DMS 273 (cell line): Measurements from ENCODE around the gene HSPB9.
A peak's percentile ranks its signal among the peaks of the same experiment; 100 is the strongest.
"Not testable (repeated sequence)": the region's sequence is repeated elsewhere in the genome, so short reads cannot be mapped to it uniquely, and the experiment has no call there.

Experiments
- DNase-seq: peaks from one replicate; lab custom pipeline; 2025; ENCODE audit not compliant: unreplicated experiment; lab: John Stamatoyannopoulos, UW

Gene HSPB9

DNA sequence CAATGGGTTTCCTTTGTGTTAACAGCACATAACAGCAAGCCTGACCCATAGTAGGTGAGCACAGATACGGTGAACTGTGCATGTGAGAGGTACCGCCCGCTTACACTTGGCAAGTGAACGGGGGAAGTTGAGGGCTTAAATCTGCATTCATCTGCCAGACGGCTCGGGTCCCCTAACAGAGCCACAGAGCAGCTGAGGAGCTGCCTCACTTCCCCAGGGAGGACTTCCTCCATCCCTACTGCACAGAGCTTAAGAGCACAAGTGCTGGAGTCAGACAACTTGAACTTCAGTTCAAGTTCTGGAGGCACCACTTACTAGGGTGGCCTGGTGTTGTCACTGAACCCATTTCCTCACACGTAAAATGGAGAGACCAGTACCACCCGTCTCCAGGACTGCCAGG is 18.8 kb downstream of the HSPB9 start:
- no peak for DNase-seq

DNA sequence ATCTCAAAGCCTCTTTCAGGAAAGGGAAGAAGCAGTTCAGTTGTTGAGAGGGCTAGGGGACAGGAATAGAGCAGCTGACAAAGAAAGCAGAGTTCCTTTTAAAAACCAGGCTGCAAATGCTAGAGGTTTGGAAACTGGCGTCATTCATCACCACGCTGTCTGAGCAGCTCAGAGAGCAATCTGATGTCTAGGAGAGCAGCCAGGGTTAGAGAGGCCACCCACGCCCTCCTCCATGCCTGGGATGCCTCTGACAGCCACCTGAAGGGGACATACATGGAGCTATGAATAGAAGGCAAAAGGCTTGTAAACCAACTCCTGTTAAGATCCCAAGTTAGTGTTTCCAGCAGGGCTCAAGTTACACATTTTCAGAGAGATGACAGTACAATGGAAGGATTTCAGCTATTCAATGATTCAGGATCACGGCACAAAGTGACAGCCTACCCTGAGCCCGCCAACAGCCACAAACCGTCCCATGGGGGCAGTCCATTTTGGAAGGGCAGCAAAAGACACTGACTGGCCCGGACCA is 19.8 kb downstream of the HSPB9 start:
- no peak for DNase-seq

DNA sequence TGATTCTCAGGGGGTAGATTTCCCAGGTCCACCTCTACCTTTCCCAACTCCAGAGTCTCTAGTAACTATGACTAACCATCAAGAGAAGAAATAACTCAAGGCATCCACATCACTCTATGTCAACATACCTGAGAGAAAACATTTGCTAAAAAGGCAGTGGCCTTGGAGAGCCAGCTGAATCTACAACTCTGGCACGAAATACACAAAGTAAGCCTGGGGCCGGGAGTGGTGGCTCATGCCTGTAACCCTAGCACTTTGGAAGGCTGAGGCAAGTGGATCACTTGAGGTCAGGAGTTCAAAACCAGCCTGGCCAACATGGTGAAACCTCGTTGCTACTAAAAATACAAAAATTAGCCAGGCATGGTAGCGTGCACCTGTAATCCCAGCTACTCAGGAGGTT is 20.5 kb downstream of the HSPB9 start:
- DNase-seq = not testable (repeated sequence)

DNA sequence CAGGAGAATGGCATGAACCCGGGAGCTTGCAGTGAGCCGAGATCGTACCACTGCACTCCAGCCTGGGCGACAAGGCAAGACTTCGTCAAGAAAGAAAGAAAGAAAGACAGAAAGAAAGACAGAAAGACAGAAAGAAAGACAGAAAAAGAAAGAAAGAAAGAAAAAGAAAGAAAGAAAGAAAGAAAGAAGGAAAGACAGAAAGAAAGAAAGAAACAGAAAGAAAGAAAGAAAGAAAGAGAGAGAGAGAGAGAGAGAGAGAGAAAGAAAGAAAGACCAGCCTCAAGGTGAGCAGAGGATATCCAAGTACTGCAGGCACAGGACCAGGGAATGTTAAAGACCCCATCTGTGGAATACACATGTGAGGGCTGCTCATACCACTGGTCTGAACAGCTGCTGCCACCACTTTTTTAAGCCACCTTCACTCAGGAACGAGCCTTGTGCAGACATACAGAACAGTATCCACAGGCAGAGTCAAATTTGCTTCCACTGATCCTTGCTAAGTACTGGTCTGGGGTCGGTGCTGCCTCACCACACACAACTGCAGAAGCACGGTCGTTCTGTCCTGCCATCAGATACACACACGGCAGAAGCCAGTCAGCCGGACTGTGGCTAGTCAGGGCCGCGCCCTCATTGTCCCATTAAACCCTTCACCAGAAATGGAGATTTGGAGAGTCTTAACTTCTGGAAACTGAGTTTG is 24.5 kb downstream of the HSPB9 start:
- no peak for DNase-seq

DNA sequence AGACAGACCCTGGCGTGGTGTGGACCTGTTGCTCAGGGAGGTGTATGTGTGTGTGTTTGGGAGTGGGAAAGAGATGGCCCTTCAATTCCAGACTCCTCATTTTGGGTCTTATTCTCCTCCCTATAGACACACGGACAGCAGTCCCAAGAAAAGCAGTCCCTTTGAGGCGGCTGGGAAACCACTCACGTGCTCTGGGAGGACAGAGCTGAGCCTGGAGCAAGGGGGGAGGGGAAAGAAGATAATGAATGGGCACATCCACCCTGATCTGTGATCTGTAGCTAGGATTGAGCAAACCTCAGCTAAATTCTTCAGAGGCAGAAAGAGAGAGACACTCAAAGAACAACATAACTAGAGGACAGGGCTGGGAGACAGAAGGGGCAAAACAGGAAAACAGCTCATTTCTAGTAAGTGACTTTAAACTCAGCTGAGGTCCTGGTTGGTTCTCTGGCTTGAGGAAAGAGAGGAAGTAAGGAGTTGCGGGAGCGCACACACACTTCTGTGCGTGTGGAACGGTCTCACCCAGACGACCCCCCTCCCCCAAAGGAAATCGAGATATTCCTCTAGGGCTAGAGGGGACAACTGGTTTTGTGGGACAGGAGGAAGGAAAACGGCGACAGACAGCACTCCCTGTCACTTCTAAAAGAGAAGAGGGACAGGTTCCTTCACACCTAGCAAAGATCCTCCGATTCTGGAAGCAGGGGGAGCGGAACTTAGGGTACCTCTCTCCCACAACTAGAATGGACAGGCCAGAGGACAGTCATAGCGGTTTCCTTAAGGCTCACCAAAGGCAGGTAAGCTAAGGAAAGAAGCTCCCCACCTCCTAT is 31.5 kb downstream of the HSPB9 start:
- DNase-seq = peak; percentile 46

- no peak for DNase-seq
These were observed 33.0 kb downstream of the HSPB9 start for GRCh38 chr17:42155614-42156045.

GRCh38 chr17:42159796-42160530 is 37.4 kb downstream of the HSPB9 start:
- no peak for DNase-seq

DNA sequence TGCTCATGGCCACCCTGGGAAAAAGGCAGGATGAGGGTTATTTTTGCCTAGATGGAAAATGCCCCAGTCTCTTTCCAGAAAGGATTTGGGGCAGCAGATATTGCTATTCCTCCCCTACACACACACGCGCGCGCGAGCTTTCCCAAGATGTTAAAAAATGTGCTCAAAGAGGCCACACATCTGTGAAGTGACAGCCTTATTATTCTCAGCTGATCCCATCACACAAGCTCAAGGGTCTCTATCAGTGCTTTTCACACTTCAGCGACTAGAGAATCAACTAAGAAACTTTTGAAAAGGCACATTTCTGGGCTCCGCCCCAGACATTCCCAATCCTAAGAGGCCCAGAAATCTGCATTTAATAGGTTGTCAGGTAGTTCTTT is 37.9 kb downstream of the HSPB9 start:
- no peak for DNase-seq

DNA sequence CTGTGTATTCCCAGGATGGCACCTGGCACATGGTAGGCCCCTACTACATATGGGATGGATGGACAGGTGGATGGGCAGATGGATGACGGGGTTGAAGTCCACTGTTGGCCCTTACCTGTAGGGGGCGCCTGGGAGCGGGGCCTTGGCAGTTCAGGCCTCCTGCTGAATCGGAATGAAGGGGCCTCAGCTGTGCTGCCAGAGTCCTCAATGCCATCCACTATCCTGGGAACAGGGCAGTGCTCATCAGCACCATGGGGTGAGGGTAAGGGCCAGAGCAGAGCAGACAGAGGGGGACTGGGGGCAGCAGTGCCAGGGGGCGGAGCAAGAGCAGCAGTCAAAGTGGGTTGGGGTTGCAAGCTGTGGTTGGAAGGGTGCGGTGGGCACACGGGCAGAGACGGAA is 40.5 kb downstream of the HSPB9 start:
- peak; percentile 64 for DNase-seq

DNA sequence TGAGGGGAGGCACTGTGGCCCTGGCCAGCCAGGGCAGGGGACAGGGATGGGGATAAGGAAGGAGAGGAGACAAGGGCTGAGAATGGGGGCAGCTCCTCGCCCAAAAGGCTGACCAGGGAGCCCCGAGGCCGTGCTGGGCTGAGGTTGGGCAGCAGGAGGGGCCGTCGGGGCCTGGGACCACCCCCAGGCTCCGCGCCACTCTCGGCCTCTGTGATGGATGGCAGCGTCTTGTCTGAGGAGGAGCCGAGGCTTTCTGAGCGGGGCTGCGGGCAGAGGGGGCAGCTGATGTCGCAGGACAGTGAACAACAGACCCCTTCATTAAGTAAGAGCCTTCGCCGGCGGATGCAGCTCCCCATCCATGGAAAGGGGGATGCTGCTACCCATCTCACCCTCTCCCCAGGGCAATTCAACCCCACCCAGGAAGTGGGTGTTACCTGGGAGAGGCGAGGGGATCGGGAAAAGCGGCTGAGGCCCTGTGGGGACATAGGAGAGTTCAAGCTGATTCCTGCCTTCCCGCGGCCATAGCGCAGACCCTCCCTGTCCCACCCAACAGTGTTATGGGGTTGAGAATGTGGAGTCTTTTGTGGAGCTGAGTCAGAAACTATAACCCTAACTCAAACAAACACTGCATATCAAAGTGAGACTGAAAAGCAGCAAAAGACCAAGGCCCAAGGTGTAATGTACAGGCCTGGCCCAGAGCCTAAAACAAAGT is 41.2 kb downstream of the HSPB9 start:
- DNase-seq = no peak

GRCh38 chr17:42165751-42166150 is 43.1 kb downstream of the HSPB9 start:
- no peak for DNase-seq

DNA sequence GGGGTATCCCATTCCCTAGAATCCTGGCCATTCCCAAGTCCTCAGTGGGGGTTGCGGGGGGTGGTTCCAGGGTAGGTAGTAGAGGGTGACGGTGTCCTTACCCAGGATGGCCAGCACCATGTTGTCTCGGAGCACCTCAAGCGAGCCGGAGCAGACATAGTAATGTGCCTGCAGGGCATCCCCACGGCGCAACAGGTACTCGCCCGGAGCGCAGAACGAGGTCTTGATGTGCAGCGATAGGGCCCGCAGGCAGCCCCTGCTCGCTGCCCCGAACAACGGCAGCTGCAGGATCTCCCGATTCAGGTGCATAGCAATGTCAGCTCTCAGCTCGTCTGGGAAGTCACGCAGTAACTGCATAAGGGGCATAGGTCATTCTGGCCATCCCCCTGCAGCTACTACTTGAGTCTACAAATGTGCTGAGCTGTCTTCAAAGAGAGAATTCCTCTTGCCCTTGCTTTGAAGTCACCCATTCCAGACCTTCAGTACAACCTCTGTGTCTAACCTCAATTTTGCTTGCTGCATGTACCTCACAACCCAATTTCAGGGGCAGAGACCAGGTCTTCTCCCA is 43.7 kb downstream of the HSPB9 start:
- no peak for DNase-seq

GRCh38 chr17:42167807-42168206 is 45.2 kb downstream of the HSPB9 start:
- DNase-seq = no peak

- no peak for DNase-seq
These were observed 46.7 kb downstream of the HSPB9 start for GRCh38 chr17:42169351-42169750.

GRCh38 chr17:42171831-42172230 is 49.2 kb downstream of the HSPB9 start:
- DNase-seq = no peak
